ENCODE results near the gene RCOR1. TPM values are rescaled to one million over a fixed set of nuclear protein-coding genes. Genes with fewer than 3 reads are reported as not detected.

The RCOR1 gene
- total RNA-seq, 1 experiment from 2014 or later = 25.4 TPM

DNA sequence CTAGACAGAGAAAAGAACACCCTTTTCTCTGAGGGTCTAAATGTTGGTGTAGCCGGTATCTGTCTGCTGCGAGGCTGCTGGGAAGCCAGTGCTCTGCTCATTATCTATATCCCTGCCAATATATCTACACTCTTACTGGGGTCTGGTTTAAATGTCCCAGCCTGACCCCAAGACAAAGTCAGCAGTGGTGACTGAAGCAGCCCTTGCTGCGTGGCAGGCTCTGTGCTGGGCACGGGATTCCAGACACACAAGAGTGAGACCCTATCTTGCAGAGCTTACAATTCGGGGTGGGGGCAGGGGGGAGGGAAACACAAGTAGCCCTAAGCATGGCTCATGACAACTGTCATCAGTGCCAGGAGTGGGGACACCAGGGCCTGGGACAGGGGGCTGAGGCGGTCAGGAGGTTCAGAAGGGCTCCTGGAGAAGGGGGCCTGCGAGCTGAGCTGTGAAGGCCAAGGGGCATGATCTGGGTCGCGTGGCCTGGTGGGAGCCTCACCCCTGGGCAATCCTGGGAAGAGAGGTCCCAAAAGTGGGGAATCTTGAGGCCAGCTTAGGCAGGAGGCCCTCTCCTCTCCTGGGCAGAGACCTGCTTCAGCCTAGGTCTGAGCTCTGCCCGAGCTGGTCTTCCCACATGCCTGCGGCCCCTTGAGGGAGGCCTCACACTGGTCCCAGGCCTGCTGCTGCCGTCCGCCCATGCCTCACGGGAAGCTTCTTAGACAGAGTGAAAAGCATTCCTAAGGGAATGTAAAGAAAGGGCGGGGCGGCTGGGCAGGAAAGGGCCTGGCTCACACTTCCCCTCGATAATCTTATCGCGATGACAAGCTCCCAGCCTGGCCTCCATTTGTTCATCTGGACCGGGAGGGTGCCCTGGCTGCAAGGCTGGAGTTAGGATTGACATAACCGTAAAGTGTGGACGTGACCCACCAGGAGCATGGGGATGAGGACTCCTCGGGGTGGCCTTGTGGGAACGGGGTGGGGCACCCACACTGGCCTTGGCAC lies 7.3 kb upstream of the RCOR1 start:
- POLR2A ChIA-PET = interaction anchor here (1.3 to 1.6 kb wide), 2 partner anchors 10 to 61 kb away, joined by 3 to 7 read pairs; no protein-coding TSS in a partner anchor
- Mint-ChIP-seq H3K4me1 (peaks cover 30% of the 10 kb centered on the region), H3K27ac (peak overlapping the region; percentile 27), H3K36me3 (no peaks in the 10 kb centered on the region), H3K9me3 (no peaks in the 10 kb centered on the region), H3K4me3 (no peak overlapping the region), H3K27me3 (ENCODE audit: low read depth) (peaks cover 5% of the 10 kb centered on the region)
- CTCF ChIA-PET = interaction anchor here (0.7 to 1.6 kb wide), 6 partner anchors 9 to 109 kb away, joined by 3 to 9 read pairs (median 4); no protein-coding TSS in a partner anchor
- TF ChIP-seq GABPB1 (CRISPR knock-in tag; IDR thresholded peaks at IDR 0.05) (no peak), FOXP1 (CRISPR knock-in tag; IDR thresholded peaks at IDR 0.05; ENCODE audit: borderline replicate concordance) (peak; percentile 43; the same call in 1 of the 2 replicates), CREM (CRISPR knock-in tag; IDR thresholded peaks at IDR 0.05) (0 out of 2 replicates have a peak, but pooled peaks have one; percentile 20), SMAD4 (CRISPR knock-in tag; IDR thresholded peaks at IDR 0.05) (no peak), GTF2I (CRISPR knock-in tag; conservative IDR thresholded peaks at IDR 0.05) (no peak), ZNF671 (CRISPR knock-in tag; IDR thresholded peaks at IDR 0.05) (no peak), TP53 (CRISPR knock-in tag; IDR thresholded peaks at IDR 0.05) (no peak), HMGA2 (CRISPR knock-in tag; IDR thresholded peaks at IDR 0.05) (no peak), RORB (CRISPR knock-in tag; IDR thresholded peaks at IDR 0.05) (no peak), PREB (CRISPR knock-in tag; IDR thresholded peaks at IDR 0.05; ENCODE audit: borderline replicate concordance) (no peak)
- TF ChIP-seq, protein P1, sequence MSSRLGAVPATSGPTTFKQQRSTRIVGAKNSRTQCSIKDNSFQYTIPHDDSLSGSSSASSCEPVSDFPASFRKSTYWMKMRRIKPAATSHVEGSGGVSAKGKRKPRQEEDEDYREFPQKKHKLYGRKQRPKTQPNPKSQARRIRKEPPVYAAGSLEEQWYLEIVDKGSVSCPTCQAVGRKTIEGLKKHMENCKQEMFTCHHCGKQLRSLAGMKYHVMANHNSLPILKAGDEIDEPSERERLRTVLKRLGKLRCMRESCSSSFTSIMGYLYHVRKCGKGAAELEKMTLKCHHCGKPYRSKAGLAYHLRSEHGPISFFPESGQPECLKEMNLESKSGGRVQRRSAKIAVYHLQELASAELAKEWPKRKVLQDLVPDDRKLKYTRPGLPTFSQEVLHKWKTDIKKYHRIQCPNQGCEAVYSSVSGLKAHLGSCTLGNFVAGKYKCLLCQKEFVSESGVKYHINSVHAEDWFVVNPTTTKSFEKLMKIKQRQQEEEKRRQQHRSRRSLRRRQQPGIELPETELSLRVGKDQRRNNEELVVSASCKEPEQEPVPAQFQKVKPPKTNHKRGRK (CRISPR knock-in tag; IDR thresholded peaks at IDR 0.05; ENCODE audit: borderline replicate concordance) = no peak
- ATAC-seq (peak; percentile 83), DNase-seq (ENCODE audit: low spot score) (peak; percentile 61)

DNA sequence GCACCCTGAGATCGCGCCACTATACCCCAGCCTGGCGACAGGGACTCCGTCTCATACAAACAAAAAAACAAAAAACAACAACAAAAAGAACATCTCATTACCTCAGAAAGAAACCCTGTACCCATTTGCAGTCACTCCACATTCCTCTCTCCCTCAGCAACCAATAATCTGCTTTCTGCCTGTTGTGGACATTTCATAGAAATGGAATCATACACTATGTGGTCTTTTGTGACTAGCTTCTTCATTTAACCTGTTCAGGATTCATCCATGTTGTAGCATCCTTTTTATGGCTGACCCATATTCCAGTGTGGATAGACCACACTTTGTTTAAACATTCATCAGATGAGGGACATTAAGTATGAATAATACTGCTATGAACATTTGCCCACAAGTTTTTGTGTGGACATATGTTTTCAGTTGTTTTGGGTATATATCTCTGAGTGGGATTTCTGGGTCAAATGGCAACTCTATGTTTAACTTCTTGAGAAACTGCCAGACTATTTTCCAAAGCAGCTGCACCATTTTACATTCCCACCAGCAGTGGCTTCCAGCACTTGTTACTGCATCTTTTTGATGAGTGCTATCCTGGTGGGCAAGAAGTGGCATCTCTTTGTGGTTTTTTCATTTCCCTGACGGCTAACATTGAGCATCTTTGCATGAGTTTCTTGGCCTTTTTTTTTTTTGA lies 5.9 kb upstream of the RCOR1 start:
- no peak overlapping the region for H3K27ac Mint-ChIP-seq
- H3K4me1 Mint-ChIP-seq = peaks cover 41% of the 10 kb centered on the region
- ATAC-seq = no peak
- H3K27me3 Mint-ChIP-seq (ENCODE audit: low read depth) = peaks cover 5% of the 10 kb centered on the region
- H3K4me3 Mint-ChIP-seq = no peak overlapping the region
- ChIA-PET CTCF (interaction anchor here (0.7 to 1.6 kb wide), 4 partner anchors 14 to 376 kb away, joined by 3 to 5 read pairs (median 4); no protein-coding TSS in a partner anchor), POLR2A (interaction anchor here (1.6 kb wide), 1 partner anchor 62 kb away, joined by 3 read pairs; no protein-coding TSS in a partner anchor)
- H3K36me3 Mint-ChIP-seq = no peaks in the 10 kb centered on the region
- TF ChIP-seq MXD4 (CRISPR knock-in tag; IDR thresholded peaks at IDR 0.05; ENCODE audit: borderline replicate concordance) = no peak
- TF ChIP-seq ZNF232 (CRISPR knock-in tag; IDR thresholded peaks at IDR 0.05) = no peak
- no peak for TF ChIP-seq ZNF671 (CRISPR knock-in tag; IDR thresholded peaks at IDR 0.05)
- TF ChIP-seq, protein P2, sequence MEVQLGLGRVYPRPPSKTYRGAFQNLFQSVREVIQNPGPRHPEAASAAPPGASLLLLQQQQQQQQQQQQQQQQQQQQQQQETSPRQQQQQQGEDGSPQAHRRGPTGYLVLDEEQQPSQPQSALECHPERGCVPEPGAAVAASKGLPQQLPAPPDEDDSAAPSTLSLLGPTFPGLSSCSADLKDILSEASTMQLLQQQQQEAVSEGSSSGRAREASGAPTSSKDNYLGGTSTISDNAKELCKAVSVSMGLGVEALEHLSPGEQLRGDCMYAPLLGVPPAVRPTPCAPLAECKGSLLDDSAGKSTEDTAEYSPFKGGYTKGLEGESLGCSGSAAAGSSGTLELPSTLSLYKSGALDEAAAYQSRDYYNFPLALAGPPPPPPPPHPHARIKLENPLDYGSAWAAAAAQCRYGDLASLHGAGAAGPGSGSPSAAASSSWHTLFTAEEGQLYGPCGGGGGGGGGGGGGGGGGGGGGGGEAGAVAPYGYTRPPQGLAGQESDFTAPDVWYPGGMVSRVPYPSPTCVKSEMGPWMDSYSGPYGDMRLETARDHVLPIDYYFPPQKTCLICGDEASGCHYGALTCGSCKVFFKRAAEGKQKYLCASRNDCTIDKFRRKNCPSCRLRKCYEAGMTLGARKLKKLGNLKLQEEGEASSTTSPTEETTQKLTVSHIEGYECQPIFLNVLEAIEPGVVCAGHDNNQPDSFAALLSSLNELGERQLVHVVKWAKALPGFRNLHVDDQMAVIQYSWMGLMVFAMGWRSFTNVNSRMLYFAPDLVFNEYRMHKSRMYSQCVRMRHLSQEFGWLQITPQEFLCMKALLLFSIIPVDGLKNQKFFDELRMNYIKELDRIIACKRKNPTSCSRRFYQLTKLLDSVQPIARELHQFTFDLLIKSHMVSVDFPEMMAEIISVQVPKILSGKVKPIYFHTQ (CRISPR knock-in tag; IDR thresholded peaks at IDR 0.05) = no peak
- TF ChIP-seq SMAD3 (CRISPR knock-in tag; IDR thresholded peaks at IDR 0.05; ENCODE audit: borderline replicate concordance) = no peak
- no peak for TF ChIP-seq JUN (CRISPR knock-in tag; IDR thresholded peaks at IDR 0.05)
- TF ChIP-seq, protein P3, sequence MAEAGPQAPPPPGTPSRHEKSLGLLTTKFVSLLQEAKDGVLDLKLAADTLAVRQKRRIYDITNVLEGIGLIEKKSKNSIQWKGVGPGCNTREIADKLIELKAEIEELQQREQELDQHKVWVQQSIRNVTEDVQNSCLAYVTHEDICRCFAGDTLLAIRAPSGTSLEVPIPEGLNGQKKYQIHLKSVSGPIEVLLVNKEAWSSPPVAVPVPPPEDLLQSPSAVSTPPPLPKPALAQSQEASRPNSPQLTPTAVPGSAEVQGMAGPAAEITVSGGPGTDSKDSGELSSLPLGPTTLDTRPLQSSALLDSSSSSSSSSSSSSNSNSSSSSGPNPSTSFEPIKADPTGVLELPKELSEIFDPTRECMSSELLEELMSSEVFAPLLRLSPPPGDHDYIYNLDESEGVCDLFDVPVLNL (CRISPR knock-in tag; IDR thresholded peaks at IDR 0.05; ENCODE audit: borderline replicate concordance, low read depth) = no peak
- TF ChIP-seq, protein P4, sequence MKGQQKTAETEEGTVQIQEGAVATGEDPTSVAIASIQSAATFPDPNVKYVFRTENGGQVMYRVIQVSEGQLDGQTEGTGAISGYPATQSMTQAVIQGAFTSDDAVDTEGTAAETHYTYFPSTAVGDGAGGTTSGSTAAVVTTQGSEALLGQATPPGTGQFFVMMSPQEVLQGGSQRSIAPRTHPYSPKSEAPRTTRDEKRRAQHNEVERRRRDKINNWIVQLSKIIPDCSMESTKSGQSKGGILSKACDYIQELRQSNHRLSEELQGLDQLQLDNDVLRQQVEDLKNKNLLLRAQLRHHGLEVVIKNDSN (CRISPR knock-in tag; IDR thresholded peaks at IDR 0.05) = no peak
- no peak for TF ChIP-seq KAT7 (CRISPR knock-in tag; IDR thresholded peaks at IDR 0.05; ENCODE audit: borderline replicate concordance)
- TF ChIP-seq ZNF416 (CRISPR knock-in tag; IDR thresholded peaks at IDR 0.05) = no peak
- no peak for TF ChIP-seq ZNF317 (CRISPR knock-in tag; IDR thresholded peaks at IDR 0.05; ENCODE audit: borderline replicate concordance, low read depth)
- TF ChIP-seq RELA (CRISPR knock-in tag; IDR thresholded peaks at IDR 0.05; ENCODE audit: borderline replicate concordance) = no peak
- TF ChIP-seq PRRX2 (CRISPR knock-in tag; IDR thresholded peaks at IDR 0.05) = no peak
- H3K9me3 Mint-ChIP-seq = no peaks in the 10 kb centered on the region
- no peak for DNase-seq (ENCODE audit: low spot score)
